Progenitor cell of endocrine pancreas (in vitro differentiated cells): ENCODE measurements around the gene TBXAS1. TPM values are rescaled to one million over a fixed set of nuclear protein-coding genes. Genes with fewer than 3 reads are reported as not detected.

Experiments
- DNase-seq: peaks from one replicate; pipeline ENCODE4 v3.0.0; 2021; ENCODE audit warnings: low spot score; ENCODE audit not compliant: unreplicated experiment
- H3K27ac Mint-ChIP-seq: 2 replicates; pipeline ENCODE4 v1.8.0; 2021; ENCODE audit warnings: mild to moderate bottlenecking, moderate library complexity, mixed read lengths
- H3K27me3 Mint-ChIP-seq: 2 replicates; pipeline ENCODE4 v1.8.0; 2021; ENCODE audit warnings: mixed read lengths
- H3K36me3 Mint-ChIP-seq: 2 replicates; pipeline ENCODE4 v1.8.0; 2022; ENCODE audit warnings: mixed read lengths; ENCODE audit not compliant: insufficient read depth
- H3K4me1 Mint-ChIP-seq: 2 replicates; pipeline ENCODE4 v1.8.0; 2021; ENCODE audit warnings: low read depth, mixed read lengths
- H3K4me3 Mint-ChIP-seq: 2 replicates; pipeline ENCODE4 v1.8.0; 2021; ENCODE audit warnings: low read depth, mild to moderate bottlenecking, moderate library complexity, mixed read lengths
- H3K9me3 Mint-ChIP-seq: 2 replicates; pipeline ENCODE4 v1.8.0; 2021; ENCODE audit warnings: low read depth, mixed read lengths
- total RNA-seq: library from RNA; stranded (reverse); gene quantifications from 2 replicates; pipeline ENCODE4 v1.2.1, GENCODE V29; 2021
- TF ChIP-seq, protein P1 (sequence below): fragments of 200-600 bp; sonication (generic); IDR thresholded peaks from one replicate; pipeline ENCODE4 v1.5.0; 2021; ENCODE audit warnings: antibody characterized with exemption, mild to moderate bottlenecking; ENCODE audit not compliant: unreplicated experiment

The TBXAS1 gene
- total RNA-seq, 1 donor from 2014 or later = 10.4 TPM

DNA sequence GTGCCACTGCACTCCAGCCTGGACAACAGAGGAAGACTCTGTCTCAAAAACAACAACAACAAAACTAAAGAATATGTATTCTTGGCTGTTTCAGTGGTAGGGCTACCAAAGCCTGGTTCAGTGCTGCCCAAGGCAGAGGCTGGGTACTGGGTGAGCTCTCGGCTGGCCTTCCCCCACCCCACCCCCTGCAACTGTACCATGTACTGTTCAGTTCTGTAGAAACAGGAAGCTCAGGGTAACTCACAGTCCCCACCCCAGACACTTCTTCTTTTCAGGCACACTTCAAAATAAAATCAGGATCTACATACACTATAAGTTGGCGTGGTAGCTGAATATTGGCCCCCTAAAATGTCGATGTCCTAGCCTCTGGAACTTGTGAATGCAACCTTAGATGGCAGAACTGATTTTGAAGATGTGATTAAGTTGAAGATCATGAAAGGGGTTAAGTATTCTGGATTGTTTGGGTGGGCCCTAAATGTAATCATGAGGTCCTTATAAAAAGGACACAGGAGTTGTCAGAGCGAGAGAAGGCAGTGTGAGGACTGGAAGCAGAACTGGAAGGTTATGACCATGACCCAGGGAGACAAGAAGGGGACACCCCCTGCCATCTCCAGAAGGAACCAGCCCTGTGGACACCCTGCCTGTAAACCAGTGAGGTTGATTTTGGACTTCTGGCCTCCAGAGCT, 31.2 kb downstream of the TBXAS1 start:
- Mint-ChIP-seq H3K27ac (no peak overlapping the region), H3K36me3 (peaks cover 4% of the 10 kb centered on the region), H3K4me3 (no peak overlapping the region), H3K27me3 (no peaks in the 10 kb centered on the region), H3K4me1 (peaks cover under 1% of the 10 kb centered on the region), H3K9me3 (peaks cover 14% of the 10 kb centered on the region)
- TF ChIP-seq, protein P1, sequence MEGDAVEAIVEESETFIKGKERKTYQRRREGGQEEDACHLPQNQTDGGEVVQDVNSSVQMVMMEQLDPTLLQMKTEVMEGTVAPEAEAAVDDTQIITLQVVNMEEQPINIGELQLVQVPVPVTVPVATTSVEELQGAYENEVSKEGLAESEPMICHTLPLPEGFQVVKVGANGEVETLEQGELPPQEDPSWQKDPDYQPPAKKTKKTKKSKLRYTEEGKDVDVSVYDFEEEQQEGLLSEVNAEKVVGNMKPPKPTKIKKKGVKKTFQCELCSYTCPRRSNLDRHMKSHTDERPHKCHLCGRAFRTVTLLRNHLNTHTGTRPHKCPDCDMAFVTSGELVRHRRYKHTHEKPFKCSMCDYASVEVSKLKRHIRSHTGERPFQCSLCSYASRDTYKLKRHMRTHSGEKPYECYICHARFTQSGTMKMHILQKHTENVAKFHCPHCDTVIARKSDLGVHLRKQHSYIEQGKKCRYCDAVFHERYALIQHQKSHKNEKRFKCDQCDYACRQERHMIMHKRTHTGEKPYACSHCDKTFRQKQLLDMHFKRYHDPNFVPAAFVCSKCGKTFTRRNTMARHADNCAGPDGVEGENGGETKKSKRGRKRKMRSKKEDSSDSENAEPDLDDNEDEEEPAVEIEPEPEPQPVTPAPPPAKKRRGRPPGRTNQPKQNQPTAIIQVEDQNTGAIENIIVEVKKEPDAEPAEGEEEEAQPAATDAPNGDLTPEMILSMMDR = no peak
- no peak for DNase-seq

GRCh38 chr7:139861803-139862202, 32.7 kb downstream of the TBXAS1 start:
- TF ChIP-seq, protein P1 = no peak
- Mint-ChIP-seq H3K27ac (no peak overlapping the region), H3K4me3 (no peak overlapping the region), H3K36me3 (peaks cover 5% of the 10 kb centered on the region), H3K4me1 (no peaks in the 10 kb centered on the region), H3K9me3 (peaks cover 16% of the 10 kb centered on the region), H3K27me3 (no peaks in the 10 kb centered on the region)
- no peak for DNase-seq

GRCh38 chr7:139866047-139866837, 37.2 kb downstream of the TBXAS1 start:
- H3K27me3 Mint-ChIP-seq = peaks cover 6% of the 10 kb centered on the region
- H3K4me3 Mint-ChIP-seq = no peak overlapping the region
- H3K4me1 Mint-ChIP-seq = peaks cover 6% of the 10 kb centered on the region
- no peak overlapping the region for H3K27ac Mint-ChIP-seq
- no peak for DNase-seq
- H3K9me3 Mint-ChIP-seq = peaks cover 16% of the 10 kb centered on the region
- H3K36me3 Mint-ChIP-seq = peaks cover 5% of the 10 kb centered on the region
- TF ChIP-seq, protein P1 = no peak

DNA sequence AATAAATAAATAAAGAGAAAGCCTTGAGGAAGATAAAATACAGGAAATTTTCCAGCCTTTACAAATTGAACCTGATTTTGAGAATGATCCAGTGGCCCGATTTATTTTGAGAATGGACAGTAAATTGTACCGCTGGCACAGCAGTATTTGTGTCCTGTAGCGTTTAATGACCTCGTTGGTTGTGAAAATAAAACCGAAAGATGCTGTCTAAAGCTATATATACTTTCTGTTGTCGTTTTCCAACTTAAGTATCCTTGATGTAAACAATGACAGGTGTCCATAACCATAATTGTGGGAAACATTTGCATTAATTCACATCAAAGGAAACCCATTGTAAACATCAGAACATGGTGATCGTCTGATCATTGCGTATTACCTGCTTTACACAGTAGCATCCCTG, 38.8 kb downstream of the TBXAS1 start:
- H3K4me3 Mint-ChIP-seq = no peak overlapping the region
- H3K4me1 Mint-ChIP-seq = peaks cover 14% of the 10 kb centered on the region
- H3K27ac Mint-ChIP-seq = no peak overlapping the region
- DNase-seq = no peak
- H3K36me3 Mint-ChIP-seq = peaks cover 5% of the 10 kb centered on the region
- H3K27me3 Mint-ChIP-seq = peaks cover 6% of the 10 kb centered on the region
- peaks cover 16% of the 10 kb centered on the region for H3K9me3 Mint-ChIP-seq
- TF ChIP-seq, protein P1 = no peak

GRCh38 chr7:139869886-139870285, 40.8 kb downstream of the TBXAS1 start:
- Mint-ChIP-seq H3K27me3 (peaks cover 16% of the 10 kb centered on the region), H3K4me1 (peaks cover 14% of the 10 kb centered on the region), H3K9me3 (peaks cover 13% of the 10 kb centered on the region), H3K27ac (no peak overlapping the region), H3K36me3 (peaks cover 5% of the 10 kb centered on the region), H3K4me3 (no peak overlapping the region)
- no peak for DNase-seq
- TF ChIP-seq, protein P1 = no peak
